COLO668 (cell line): ENCODE results near the gene ALG2.

Experiments used
- DNase-seq: peaks from one replicate; lab custom pipeline; 2025; ENCODE audit not compliant: unreplicated experiment; lab: John Stamatoyannopoulos, UW

ALG2 gene

GRCh38 chr9:99173570-99174504, 47.9 kb downstream of the ALG2 start:
- peak; percentile 32 for DNase-seq

- DNase-seq = peak; percentile 79
Measured at GRCh38 chr9:99172124-99173091, 49.3 kb downstream of the ALG2 start.

GRCh38 chr9:99171225-99172123, 50.3 kb downstream of the ALG2 start:
- no peak for DNase-seq

GRCh38 chr9:99169982-99170761, 51.6 kb downstream of the ALG2 start:
- DNase-seq = peak; percentile 17

- DNase-seq = no peak
Measured at GRCh38 chr9:99169086-99169485, 52.7 kb downstream of the ALG2 start.

- no peak for DNase-seq
Measured at GRCh38 chr9:99167694-99168093, 54.0 kb downstream of the ALG2 start.

- DNase-seq = no peak
Measured at GRCh38 chr9:99167119-99167518, 54.6 kb downstream of the ALG2 start.
